HepG2 (cell line): ENCODE measurements around the gene KLHL33. TPM values are rescaled to one million over a fixed set of nuclear protein-coding genes. Genes with fewer than 3 reads are reported as not detected.
A peak's percentile ranks its signal among the peaks of the same experiment; 100 is the strongest.

Experiments used
- FOXJ3 ChIP-seq: sonication (generic); formaldehyde crosslinking; IDR thresholded peaks from 2 replicates; pipeline ENCODE4 v1.4.0; 2020; ENCODE audit warnings: missing genetic modification reagents, mild to moderate bottlenecking, borderline replicate concordance
- HES4 ChIP-seq: sonication (generic); formaldehyde crosslinking; IDR thresholded peaks from 2 replicates; pipeline ENCODE4 v1.9.0; 2021; ENCODE audit warnings: mild to moderate bottlenecking, missing genetic modification reagents, borderline replicate concordance
- HOMEZ ChIP-seq: IDR thresholded peaks from 2 replicates; pipeline ENCODE4 v1.6.1; 2016; ENCODE audit warnings: low read depth
- MED1 ChIP-seq: sonication (generic); formaldehyde crosslinking; IDR thresholded peaks from 2 replicates; pipeline ENCODE4 v1.4.0; 2020; ENCODE audit warnings: missing genetic modification reagents
- NFKBIZ ChIP-seq: IDR thresholded peaks from 2 replicates; pipeline ENCODE4 v1.6.1; 2018; ENCODE audit warnings: missing genetic modification reagents, missing compliant biosample characterization
- PHF8 ChIP-seq: sonication (generic); formaldehyde crosslinking; IDR thresholded peaks from 2 replicates; pipeline ENCODE4 v1.5.0; 2020; ENCODE audit warnings: missing genetic modification reagents
- PRPF4 ChIP-seq: fragments of 200-400 bp; formaldehyde crosslinking; IDR thresholded peaks from 2 replicates; pipeline ENCODE4 v1.6.1; 2016; ENCODE audit warnings: low read length, low read depth; ENCODE audit not compliant: poor library complexity, severe bottlenecking
- SRSF1 ChIP-seq: fragments of 200-400 bp; formaldehyde crosslinking; optimal IDR thresholded peaks from 2 replicates; pipeline ENCODE3; 2017; ENCODE audit warnings: mild to moderate bottlenecking, low read depth, low read length, moderate library complexity
- TEAD2 ChIP-seq: sonication (generic); formaldehyde crosslinking; IDR thresholded peaks from 2 replicates; pipeline ENCODE4 v1.9.0; 2021; ENCODE audit warnings: missing genetic modification reagents
- THAP7 ChIP-seq: sonication (generic); formaldehyde crosslinking; IDR thresholded peaks from 2 replicates; pipeline ENCODE4 v1.8.1; 2023; ENCODE audit warnings: mild to moderate bottlenecking, missing genetic modification reagents
- XRCC5 ChIP-seq: fragments of 200-400 bp; formaldehyde crosslinking; optimal IDR thresholded peaks from 2 replicates; pipeline ENCODE3; 2017; ENCODE audit warnings: mild to moderate bottlenecking, low read length
- YEATS4 ChIP-seq: sonication (generic); formaldehyde crosslinking; IDR thresholded peaks from 2 replicates; pipeline ENCODE4 v1.4.0; 2020; ENCODE audit warnings: missing genetic modification reagents, borderline replicate concordance
- ZNF232 ChIP-seq: sonication (generic); formaldehyde crosslinking; IDR thresholded peaks from 2 replicates; pipeline ENCODE4 v1.4.0; 2020; ENCODE audit warnings: missing genetic modification reagents, borderline replicate concordance
- ZNF3 ChIP-seq: IDR thresholded peaks from 2 replicates; pipeline ENCODE4 v1.7.0; 2017; ENCODE audit warnings: inconsistent platforms
- ZNF343 ChIP-seq: sonication (generic); formaldehyde crosslinking; IDR thresholded peaks from 2 replicates; pipeline ENCODE4 v1.4.0; 2020; ENCODE audit warnings: mild to moderate bottlenecking, missing genetic modification reagents
- ZNF414 ChIP-seq: sonication (generic); formaldehyde crosslinking; IDR thresholded peaks from 2 replicates; pipeline ENCODE4 v1.5.0; 2020; ENCODE audit warnings: missing genetic modification reagents
- ZNF747 ChIP-seq: sonication (generic); formaldehyde crosslinking; IDR thresholded peaks from 2 replicates; pipeline ENCODE4 v1.8.1; 2023; ENCODE audit warnings: missing genetic modification reagents, mild to moderate bottlenecking, borderline replicate concordance
- polyA plus RNA-seq, 8 experiments: library from polyadenylated mRNA; depleted of rRNA in 3 of 8; stranded (reverse) in 7 of 8; unstranded in 1 of 8; fragments of >200 nt; fragmentation: Illumina TruSeq in 4 of 8; extraction: Trizol in 4 of 8; gene quantifications; 2 replicates each; pipeline versions ENCODE4 v1.2.1 to v1.2.3, GENCODE V29; 2011 to 2016; ENCODE audit warnings: low read depth in 4 of 8, missing spikeins in 1 of 8, mixed read lengths in 1 of 8; ENCODE audit not compliant: insufficient read depth in 1 of 8
- total RNA-seq, 5 experiments: library from RNA; depleted of rRNA; stranded (reverse); fragments of >200 nt; fragmentation: Illumina TruSeq; extraction: Trizol; gene quantifications; 2 replicates each; pipeline ENCODE4 v1.2.3, GENCODE V29; 2016; ENCODE audit warnings: low read depth in 1 of 5
- TF ChIP-seq, protein P1 (sequence below): sonication (generic); formaldehyde crosslinking; IDR thresholded peaks from 2 replicates; pipeline ENCODE4 v1.4.0; 2020; ENCODE audit warnings: mild to moderate bottlenecking, missing genetic modification reagents, borderline replicate concordance
- TF ChIP-seq, protein P2 (sequence below), 2 experiments: sonication (generic) in 1 of 2; formaldehyde crosslinking in 1 of 2; IDR thresholded peaks; 2 replicates each; pipeline versions ENCODE4 v1.5.1 to v1.6.1; 2011 to 2020; ENCODE audit warnings: borderline replicate concordance in 1 of 2, low read depth in 1 of 2, low read length in 1 of 2, mild to moderate bottlenecking in 1 of 2, missing genetic modification reagents in 1 of 2, moderate library complexity in 1 of 2
- TF ChIP-seq, protein P3 (sequence below): sonication (generic); formaldehyde crosslinking; IDR thresholded peaks from 2 replicates; pipeline ENCODE4 v1.4.0; 2020; ENCODE audit warnings: missing genetic modification reagents

Gene KLHL33
- total and polyA plus RNA-seq, 2 of the 13 experiments (the other 11 are each of a cell fraction or from before 2014, with no cell fraction given), result not detected

GRCh38 chr14:20418501-20418909 is 17.5 kb downstream of the KLHL33 start (continued):
- TF ChIP-seq FOXJ3 (CRISPR knock-in tag), result no peak
- TF ChIP-seq XRCC5, result peak; percentile 3
- TF ChIP-seq SRSF1, result no peak
- TF ChIP-seq ZNF343 (CRISPR knock-in tag), result no peak
- no peak for TF ChIP-seq HES4 (CRISPR knock-in tag)
- no peak for TF ChIP-seq ZNF232 (CRISPR knock-in tag)
- no peak for TF ChIP-seq ZNF414
- no peak for TF ChIP-seq PHF8
- no peak for TF ChIP-seq HOMEZ (CRISPR knock-in tag)
- 0 out of 2 replicates have a peak, but pooled peaks have one; percentile 26 for TF ChIP-seq MED1 (CRISPR knock-in tag)
- TF ChIP-seq ZNF3 (CRISPR knock-in tag), result no peak
- no peak for TF ChIP-seq PRPF4
- no peak for TF ChIP-seq NFKBIZ (CRISPR knock-in tag)
- no peak for TF ChIP-seq THAP7 (CRISPR knock-in tag)
- TF ChIP-seq, protein P1, sequence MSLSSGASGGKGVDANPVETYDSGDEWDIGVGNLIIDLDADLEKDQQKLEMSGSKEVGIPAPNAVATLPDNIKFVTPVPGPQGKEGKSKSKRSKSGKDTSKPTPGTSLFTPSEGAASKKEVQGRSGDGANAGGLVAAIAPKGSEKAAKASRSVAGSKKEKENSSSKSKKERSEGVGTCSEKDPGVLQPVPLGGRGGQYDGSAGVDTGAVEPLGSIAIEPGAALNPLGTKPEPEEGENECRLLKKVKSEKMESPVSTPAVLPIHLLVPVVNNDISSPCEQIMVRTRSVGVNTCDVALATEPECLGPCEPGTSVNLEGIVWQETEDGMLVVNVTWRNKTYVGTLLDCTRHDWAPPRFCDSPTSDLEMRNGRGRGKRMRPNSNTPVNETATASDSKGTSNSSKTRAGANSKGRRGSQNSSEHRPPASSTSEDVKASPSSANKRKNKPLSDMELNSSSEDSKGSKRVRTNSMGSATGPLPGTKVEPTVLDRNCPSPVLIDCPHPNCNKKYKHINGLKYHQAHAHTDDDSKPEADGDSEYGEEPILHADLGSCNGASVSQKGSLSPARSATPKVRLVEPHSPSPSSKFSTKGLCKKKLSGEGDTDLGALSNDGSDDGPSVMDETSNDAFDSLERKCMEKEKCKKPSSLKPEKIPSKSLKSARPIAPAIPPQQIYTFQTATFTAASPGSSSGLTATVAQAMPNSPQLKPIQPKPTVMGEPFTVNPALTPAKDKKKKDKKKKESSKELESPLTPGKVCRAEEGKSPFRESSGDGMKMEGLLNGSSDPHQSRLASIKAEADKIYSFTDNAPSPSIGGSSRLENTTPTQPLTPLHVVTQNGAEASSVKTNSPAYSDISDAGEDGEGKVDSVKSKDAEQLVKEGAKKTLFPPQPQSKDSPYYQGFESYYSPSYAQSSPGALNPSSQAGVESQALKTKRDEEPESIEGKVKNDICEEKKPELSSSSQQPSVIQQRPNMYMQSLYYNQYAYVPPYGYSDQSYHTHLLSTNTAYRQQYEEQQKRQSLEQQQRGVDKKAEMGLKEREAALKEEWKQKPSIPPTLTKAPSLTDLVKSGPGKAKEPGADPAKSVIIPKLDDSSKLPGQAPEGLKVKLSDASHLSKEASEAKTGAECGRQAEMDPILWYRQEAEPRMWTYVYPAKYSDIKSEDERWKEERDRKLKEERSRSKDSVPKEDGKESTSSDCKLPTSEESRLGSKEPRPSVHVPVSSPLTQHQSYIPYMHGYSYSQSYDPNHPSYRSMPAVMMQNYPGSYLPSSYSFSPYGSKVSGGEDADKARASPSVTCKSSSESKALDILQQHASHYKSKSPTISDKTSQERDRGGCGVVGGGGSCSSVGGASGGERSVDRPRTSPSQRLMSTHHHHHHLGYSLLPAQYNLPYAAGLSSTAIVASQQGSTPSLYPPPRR (CRISPR knock-in tag), result no peak
- no peak for TF ChIP-seq ZNF747 (CRISPR knock-in tag)
- TF ChIP-seq, protein P2, sequence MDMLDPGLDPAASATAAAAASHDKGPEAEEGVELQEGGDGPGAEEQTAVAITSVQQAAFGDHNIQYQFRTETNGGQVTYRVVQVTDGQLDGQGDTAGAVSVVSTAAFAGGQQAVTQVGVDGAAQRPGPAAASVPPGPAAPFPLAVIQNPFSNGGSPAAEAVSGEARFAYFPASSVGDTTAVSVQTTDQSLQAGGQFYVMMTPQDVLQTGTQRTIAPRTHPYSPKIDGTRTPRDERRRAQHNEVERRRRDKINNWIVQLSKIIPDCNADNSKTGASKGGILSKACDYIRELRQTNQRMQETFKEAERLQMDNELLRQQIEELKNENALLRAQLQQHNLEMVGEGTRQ (IDR thresholded peaks at IDR 0.05; ENCODE audit: low read depth, low read length), result no peak
- TF ChIP-seq, protein P2 (CRISPR knock-in tag; IDR thresholded peaks at IDR 0.05; ENCODE audit: borderline replicate concordance), result no peak
- TF ChIP-seq, protein P3, sequence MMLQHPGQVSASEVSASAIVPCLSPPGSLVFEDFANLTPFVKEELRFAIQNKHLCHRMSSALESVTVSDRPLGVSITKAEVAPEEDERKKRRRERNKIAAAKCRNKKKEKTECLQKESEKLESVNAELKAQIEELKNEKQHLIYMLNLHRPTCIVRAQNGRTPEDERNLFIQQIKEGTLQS (CRISPR knock-in tag), result no peak
- 0 out of 2 replicates have a peak, but pooled peaks have one; percentile 48 for TF ChIP-seq YEATS4 (CRISPR knock-in tag)
- no peak for TF ChIP-seq TEAD2 (CRISPR knock-in tag)
